HepG2 (cell line): ENCODE data around the gene GLB1L3. TPM values are rescaled to one million over a fixed set of nuclear protein-coding genes. Genes with fewer than 3 reads are reported as not detected.

ENCODE experiments used
- FOXA1 ChIP-seq, 2 experiments: fragments of 450-650 bp in 1 of 2; sonication (generic) in 1 of 2; formaldehyde crosslinking in 1 of 2; IDR thresholded peaks; 2 replicates each; pipeline versions ENCODE4 v1.4.0 to v1.6.1; 2016 to 2020; ENCODE audit warnings: missing genetic modification reagents in 1 of 2
- RAD21 ChIP-seq: fragments of 450-650 bp; formaldehyde crosslinking; IDR thresholded peaks from 2 replicates; pipeline ENCODE4 v1.5.0; 2020; ENCODE audit warnings: mild to moderate bottlenecking
- RBAK ChIP-seq: sonication (generic); formaldehyde crosslinking; IDR thresholded peaks from 2 replicates; pipeline ENCODE4 v1.5.1; 2020; ENCODE audit warnings: mild to moderate bottlenecking, missing genetic modification reagents
- SMC3 ChIP-seq: IDR thresholded peaks from 2 replicates; pipeline ENCODE4 v1.6.1; 2011; ENCODE audit warnings: low read length, improper control_type of control experiment
- TSC22D2 ChIP-seq: sonication (generic); formaldehyde crosslinking; IDR thresholded peaks from 2 replicates; pipeline ENCODE4 v1.5.1; 2020; ENCODE audit warnings: missing genetic modification reagents, mild to moderate bottlenecking, borderline replicate concordance
- ZFP62 ChIP-seq: sonication (generic); formaldehyde crosslinking; IDR thresholded peaks from 2 replicates; pipeline ENCODE4 v1.4.0; 2020; ENCODE audit warnings: missing genetic modification reagents
- ZNF10 ChIP-seq: sonication (generic); formaldehyde crosslinking; IDR thresholded peaks from 2 replicates; pipeline ENCODE4 v1.4.0; 2020; ENCODE audit warnings: mild to moderate bottlenecking, low read depth, missing genetic modification reagents, borderline replicate concordance
- ZNF30 ChIP-seq: sonication (generic); formaldehyde crosslinking; IDR thresholded peaks from 2 replicates; pipeline ENCODE4 v1.5.0; 2020; ENCODE audit warnings: mild to moderate bottlenecking, missing genetic modification reagents
- polyA plus RNA-seq, 8 experiments: library from polyadenylated mRNA; depleted of rRNA in 3 of 8; stranded (reverse) in 7 of 8; unstranded in 1 of 8; fragments of >200 nt; fragmentation: Illumina TruSeq in 4 of 8; extraction: Trizol in 4 of 8; gene quantifications; 2 replicates each; pipeline versions ENCODE4 v1.2.1 to v1.2.3, GENCODE V29; 2011 to 2016; ENCODE audit warnings: low read depth in 4 of 8, missing spikeins in 1 of 8, mixed read lengths in 1 of 8; ENCODE audit not compliant: insufficient read depth in 1 of 8
- total RNA-seq, 5 experiments: library from RNA; depleted of rRNA; stranded (reverse); fragments of >200 nt; fragmentation: Illumina TruSeq; extraction: Trizol; gene quantifications; 2 replicates each; pipeline ENCODE4 v1.2.3, GENCODE V29; 2016; ENCODE audit warnings: low read depth in 1 of 5
- TF ChIP-seq, protein P1 (sequence below): sonication (generic); formaldehyde crosslinking; IDR thresholded peaks from 2 replicates; pipeline ENCODE4 v1.4.0; 2020; ENCODE audit warnings: missing genetic modification reagents
- TF ChIP-seq, protein P2 (sequence below): sonication (generic); formaldehyde crosslinking; IDR thresholded peaks from 2 replicates; pipeline ENCODE4 v1.5.0; 2020; ENCODE audit warnings: missing genetic modification reagents, mild to moderate bottlenecking, borderline replicate concordance
- TF ChIP-seq, protein P3 (sequence below): sonication (generic); formaldehyde crosslinking; IDR thresholded peaks from 2 replicates; pipeline ENCODE4 v1.4.0; 2020; ENCODE audit warnings: mild to moderate bottlenecking, missing genetic modification reagents
- TF ChIP-seq, protein P4 (sequence below): IDR thresholded peaks from 2 replicates; pipeline ENCODE4 v1.6.1; 2012; ENCODE audit warnings: low read length, improper control_type of control experiment

GLB1L3 gene
- total and polyA plus RNA-seq, 2 of the 13 experiments (the other 11 are each of a cell fraction or from before 2014, with no cell fraction given), result not detected

DNA sequence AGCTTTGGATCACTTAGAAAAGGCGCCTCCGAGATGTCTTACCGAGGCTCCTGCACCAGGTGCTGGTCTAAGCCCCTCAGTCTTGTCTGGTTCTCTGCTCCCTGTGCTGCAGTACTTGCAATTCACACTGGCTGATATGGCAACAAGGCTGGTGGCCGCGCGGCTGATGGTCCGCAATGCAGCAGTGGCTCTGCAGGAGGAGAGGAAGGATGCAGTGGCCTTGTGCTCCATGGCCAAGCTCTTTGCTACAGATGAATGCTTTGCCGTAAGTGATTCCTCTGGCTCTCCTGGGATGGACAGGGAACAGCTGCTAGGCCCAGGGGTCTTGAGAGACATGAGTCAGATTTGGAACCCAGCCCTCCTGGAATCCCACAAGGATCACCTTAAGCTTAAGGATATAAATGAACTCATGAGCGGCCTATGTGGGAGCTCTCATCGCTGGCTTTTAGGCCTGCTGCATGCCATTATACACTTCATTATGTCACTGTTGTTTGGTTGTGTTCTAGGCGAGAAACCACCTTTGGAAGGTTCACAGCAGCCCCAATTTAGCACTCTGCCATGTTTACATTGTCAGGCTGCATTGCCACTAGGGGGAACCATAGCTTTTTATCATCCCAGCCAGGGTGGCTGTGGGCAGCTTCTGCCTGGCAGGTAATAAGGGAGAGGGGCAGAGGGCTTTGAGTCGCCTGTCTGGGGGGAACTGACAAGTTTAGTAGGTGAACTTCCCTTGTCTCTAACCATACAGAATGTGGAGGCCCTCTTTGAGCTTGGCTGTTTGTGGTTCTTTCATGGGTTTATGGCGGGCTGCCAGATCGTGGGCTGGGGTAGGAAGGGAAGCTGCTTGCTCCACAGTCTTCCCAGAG, 14.3 kb upstream of the GLB1L3 start (continued):
- TF ChIP-seq, protein P1, sequence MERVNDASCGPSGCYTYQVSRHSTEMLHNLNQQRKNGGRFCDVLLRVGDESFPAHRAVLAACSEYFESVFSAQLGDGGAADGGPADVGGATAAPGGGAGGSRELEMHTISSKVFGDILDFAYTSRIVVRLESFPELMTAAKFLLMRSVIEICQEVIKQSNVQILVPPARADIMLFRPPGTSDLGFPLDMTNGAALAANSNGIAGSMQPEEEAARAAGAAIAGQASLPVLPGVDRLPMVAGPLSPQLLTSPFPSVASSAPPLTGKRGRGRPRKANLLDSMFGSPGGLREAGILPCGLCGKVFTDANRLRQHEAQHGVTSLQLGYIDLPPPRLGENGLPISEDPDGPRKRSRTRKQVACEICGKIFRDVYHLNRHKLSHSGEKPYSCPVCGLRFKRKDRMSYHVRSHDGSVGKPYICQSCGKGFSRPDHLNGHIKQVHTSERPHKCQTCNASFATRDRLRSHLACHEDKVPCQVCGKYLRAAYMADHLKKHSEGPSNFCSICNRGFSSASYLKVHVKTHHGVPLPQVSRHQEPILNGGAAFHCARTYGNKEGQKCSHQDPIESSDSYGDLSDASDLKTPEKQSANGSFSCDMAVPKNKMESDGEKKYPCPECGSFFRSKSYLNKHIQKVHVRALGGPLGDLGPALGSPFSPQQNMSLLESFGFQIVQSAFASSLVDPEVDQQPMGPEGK, result no peak
- peak; percentile 15; the same call in 1 of the 2 replicates for TF ChIP-seq RAD21
- no peak for TF ChIP-seq TSC22D2
- no peak for TF ChIP-seq ZFP62 (CRISPR knock-in tag)
- no peak for TF ChIP-seq FOXA1 (IDR thresholded peaks at IDR 0.05)
- peak; percentile 97 for TF ChIP-seq FOXA1 (CRISPR knock-in tag; IDR thresholded peaks at IDR 0.05)
- TF ChIP-seq, protein P2, sequence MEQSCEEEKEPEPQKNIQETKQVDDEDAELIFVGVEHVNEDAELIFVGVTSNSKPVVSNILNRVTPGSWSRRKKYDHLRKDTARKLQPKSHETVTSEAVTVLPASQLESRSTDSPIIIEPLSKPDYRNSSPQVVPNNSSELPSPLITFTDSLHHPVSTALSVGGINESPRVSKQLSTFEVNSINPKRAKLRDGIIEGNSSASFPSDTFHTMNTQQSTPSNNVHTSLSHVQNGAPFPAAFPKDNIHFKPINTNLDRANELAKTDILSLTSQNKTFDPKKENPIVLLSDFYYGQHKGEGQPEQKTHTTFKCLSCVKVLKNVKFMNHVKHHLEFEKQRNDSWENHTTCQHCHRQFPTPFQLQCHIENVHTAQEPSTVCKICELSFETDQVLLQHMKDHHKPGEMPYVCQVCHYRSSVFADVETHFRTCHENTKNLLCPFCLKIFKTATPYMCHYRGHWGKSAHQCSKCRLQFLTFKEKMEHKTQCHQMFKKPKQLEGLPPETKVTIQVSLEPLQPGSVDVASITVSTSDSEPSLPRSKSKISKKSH (CRISPR knock-in tag), result no peak
- TF ChIP-seq, protein P3, sequence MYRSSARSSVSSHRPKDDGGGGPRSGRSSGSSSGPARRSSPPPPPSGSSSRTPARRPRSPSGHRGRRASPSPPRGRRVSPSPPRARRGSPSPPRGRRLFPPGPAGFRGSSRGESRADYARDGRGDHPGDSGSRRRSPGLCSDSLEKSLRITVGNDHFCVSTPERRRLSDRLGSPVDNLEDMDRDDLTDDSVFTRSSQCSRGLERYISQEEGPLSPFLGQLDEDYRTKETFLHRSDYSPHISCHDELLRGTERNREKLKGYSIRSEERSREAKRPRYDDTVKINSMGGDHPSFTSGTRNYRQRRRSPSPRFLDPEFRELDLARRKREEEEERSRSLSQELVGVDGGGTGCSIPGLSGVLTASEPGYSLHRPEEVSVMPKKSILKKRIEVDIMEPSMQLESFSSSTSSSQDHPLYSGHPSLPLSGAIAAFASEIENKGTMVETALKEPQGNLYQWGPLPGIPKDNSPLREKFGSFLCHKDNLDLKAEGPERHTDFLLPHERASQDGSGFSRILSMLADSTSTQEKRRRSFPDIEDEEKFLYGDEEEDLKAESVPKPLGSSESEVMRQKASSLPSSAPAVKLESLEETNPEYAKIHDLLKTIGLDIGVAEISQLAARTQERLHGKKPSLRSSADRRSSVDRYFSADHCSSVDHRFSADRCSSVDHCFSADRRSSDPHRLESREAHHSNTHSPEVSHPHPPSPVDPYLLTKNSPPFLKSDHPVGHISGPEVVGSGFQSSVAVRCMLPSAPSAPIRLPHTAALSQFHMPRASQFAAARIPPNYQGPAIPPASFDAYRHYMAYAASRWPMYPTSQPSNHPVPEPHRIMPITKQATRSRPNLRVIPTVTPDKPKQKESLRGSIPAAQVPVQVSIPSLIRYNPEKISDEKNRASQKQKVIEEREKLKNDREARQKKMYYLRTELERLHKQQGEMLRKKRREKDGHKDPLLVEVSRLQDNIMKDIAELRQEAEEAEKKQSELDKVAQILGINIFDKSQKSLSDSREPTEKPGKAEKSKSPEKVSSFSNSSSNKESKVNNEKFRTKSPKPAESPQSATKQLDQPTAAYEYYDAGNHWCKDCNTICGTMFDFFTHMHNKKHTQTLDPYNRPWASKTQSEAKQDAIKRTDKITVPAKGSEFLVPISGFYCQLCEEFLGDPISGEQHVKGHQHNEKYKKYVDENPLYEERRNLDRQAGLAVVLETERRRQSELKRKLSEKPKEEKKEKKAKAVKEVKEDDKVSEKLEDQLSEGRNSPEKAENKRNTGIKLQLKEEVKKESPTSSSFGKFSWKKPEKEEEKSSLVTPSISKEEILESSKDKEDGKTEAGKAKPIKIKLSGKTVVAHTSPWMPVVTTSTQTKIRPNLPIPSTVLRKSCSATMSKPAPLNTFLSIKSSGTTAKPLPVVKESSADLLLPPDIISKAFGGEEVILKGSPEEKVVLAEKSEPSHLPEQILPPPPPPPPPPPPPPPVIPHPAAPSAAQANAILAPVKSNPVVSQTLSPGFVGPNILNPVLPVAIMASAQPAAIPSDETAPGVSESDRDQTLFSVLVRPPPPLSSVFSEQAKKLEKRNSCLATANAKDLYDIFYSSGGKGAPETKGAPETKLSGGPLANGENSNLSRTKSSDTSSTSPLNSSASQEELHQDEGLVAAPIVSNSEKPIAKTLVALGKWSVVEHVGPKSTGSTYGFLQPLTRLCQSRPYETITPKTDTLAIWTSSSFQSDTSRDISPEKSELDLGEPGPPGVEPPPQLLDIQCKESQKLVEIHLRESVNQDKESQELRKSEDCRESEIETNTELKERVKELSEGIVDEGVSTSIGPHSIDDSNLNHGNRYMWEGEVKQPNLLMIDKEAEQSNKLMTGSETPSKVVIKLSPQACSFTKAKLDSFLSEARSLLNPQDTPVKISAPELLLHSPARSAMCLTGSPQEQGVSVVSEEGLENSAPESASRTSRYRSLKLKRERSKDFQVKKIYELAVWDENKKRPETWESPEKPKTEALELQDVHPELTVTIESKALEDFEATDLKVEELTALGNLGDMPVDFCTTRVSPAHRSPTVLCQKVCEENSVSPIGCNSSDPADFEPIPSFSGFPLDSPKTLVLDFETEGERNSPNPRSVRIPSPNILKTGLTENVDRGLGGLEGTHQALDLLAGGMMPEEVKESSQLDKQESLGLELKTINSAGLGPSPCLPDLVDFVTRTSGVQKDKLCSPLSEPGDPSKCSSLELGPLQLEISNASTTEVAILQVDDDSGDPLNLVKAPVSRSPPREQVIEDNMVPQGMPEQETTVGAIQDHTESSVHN (CRISPR knock-in tag), result no peak
- no peak for TF ChIP-seq ZNF10 (CRISPR knock-in tag)
- no peak for TF ChIP-seq ZNF30 (CRISPR knock-in tag)
- no peak for TF ChIP-seq RBAK (CRISPR knock-in tag)
- TF ChIP-seq SMC3, result peak; percentile 56; the same call in 1 of the 2 replicates
- TF ChIP-seq, protein P4, sequence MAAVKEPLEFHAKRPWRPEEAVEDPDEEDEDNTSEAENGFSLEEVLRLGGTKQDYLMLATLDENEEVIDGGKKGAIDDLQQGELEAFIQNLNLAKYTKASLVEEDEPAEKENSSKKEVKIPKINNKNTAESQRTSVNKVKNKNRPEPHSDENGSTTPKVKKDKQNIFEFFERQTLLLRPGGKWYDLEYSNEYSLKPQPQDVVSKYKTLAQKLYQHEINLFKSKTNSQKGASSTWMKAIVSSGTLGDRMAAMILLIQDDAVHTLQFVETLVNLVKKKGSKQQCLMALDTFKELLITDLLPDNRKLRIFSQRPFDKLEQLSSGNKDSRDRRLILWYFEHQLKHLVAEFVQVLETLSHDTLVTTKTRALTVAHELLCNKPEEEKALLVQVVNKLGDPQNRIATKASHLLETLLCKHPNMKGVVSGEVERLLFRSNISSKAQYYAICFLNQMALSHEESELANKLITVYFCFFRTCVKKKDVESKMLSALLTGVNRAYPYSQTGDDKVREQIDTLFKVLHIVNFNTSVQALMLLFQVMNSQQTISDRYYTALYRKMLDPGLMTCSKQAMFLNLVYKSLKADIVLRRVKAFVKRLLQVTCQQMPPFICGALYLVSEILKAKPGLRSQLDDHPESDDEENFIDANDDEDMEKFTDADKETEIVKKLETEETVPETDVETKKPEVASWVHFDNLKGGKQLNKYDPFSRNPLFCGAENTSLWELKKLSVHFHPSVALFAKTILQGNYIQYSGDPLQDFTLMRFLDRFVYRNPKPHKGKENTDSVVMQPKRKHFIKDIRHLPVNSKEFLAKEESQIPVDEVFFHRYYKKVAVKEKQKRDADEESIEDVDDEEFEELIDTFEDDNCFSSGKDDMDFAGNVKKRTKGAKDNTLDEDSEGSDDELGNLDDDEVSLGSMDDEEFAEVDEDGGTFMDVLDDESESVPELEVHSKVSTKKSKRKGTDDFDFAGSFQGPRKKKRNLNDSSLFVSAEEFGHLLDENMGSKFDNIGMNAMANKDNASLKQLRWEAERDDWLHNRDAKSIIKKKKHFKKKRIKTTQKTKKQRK, result no peak
